HCT116 (cell line): Measurements from ENCODE around the gene IGSF5.

Experiments
- CEBPB ChIP-seq: IDR thresholded peaks from 2 replicates; pipeline ENCODE4 v1.6.1; 2012; ENCODE audit warnings: low read depth
- ELF1 ChIP-seq: IDR thresholded peaks from 2 replicates; pipeline ENCODE4 v1.6.1; 2012; ENCODE audit warnings: low read depth, borderline replicate concordance
- EZH2 ChIP-seq: fragments of 200-600 bp; sonication (generic); IDR thresholded peaks from 2 replicates; pipeline ENCODE4 v1.6.1; 2017; ENCODE audit warnings: antibody characterized with exemption, mixed run types
- EZH2phosphoT487 ChIP-seq: fragments of 200-600 bp; IDR thresholded peaks from 2 replicates; pipeline ENCODE4 v1.6.1; 2018; ENCODE audit warnings: antibody characterized with exemption, borderline replicate concordance
- JUND ChIP-seq: IDR thresholded peaks from 2 replicates; pipeline ENCODE4 v1.6.1; 2012
- POLR2A ChIP-seq: IDR thresholded peaks from 2 replicates; pipeline ENCODE4 v1.7.0; 2011; ENCODE audit warnings: borderline replicate concordance; ENCODE audit not compliant: insufficient read depth, insufficient read length; ENCODE audit errors: extremely low read depth
- POLR2AphosphoS5 ChIP-seq: IDR thresholded peaks from 2 replicates; pipeline ENCODE4 v1.6.1; 2011; ENCODE audit warnings: mild to moderate bottlenecking, low read depth, low read length, moderate library complexity
- SP1 ChIP-seq: IDR thresholded peaks from 2 replicates; pipeline ENCODE4 v1.6.1; 2012; ENCODE audit warnings: low read depth
- ZFX ChIP-seq: fragments of 450-650 bp; IDR thresholded peaks from 2 replicates; pipeline ENCODE4 v1.6.1; 2017
- TF ChIP-seq, protein P1 (sequence below), 3 experiments: fragments of 200-600 bp in 1 of 3; sonication (generic) in 1 of 3; IDR thresholded peaks in 2 of 3; conservative IDR thresholded peaks in 1 of 3; 2 replicates each; pipeline ENCODE4 v1.5.1; 2012 to 2017; ENCODE audit warnings: low read depth in 2 of 3, low read length in 2 of 3, antibody characterized with exemption in 1 of 3, borderline replicate concordance in 1 of 3, control low read depth in 1 of 3, mild to moderate bottlenecking in 1 of 3, mixed read lengths in 1 of 3, mixed run types in 1 of 3, moderate library complexity in 1 of 3; ENCODE audit not compliant: insufficient read depth in 1 of 3
- TF ChIP-seq, protein P2 (sequence below): IDR thresholded peaks from 2 replicates; pipeline ENCODE4 v1.6.1; 2012
- TF ChIP-seq, protein P3 (sequence below): IDR thresholded peaks from 2 replicates; pipeline ENCODE4 v1.6.1; 2012; ENCODE audit warnings: low read depth
- TF ChIP-seq, protein P4 (sequence below): IDR thresholded peaks from 2 replicates; pipeline ENCODE4 v1.6.1; 2011; ENCODE audit warnings: mild to moderate bottlenecking, low read length, moderate library complexity; ENCODE audit not compliant: insufficient replicate concordance; ENCODE audit errors: extremely low read depth

DNA sequence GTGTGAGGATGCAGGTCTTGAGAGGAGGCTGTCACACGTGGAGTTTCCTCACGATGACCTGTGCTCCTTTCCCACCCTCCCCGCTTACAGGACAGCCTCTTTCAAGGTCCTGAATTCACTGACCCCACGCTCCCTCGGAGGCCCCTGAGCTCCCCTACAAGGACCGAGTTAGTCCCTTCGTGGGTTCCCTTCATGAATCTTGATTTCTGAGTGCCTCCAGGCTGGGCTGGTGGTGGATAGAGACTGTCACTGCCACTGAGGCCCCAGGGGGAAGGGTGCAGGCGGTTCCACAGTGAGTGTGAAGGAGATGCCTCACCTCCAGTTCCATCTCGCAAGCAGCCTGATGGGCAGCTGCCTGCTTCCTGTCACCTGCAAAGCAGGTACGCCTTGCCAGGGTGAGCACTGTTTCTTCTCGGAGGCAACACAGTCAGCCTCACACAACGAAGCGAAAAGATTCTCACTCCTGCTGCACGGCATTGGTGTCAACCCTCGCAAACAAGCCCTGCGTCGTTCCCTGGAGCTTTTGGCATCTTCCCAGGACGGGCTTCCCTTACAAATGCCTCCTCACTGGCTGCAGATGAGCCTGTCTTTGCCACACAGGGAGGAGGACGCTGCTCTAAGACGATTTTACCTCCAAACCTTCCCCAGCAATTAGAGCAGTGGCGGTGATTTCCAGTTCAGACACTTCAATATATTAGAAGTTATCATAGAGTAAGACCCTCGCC lies 95.6 kb downstream of the IGSF5 start:
- TF ChIP-seq CEBPB (no peak), POLR2A (no peak), EZH2 (no peak), JUND (no peak), POLR2AphosphoS5 (no peak), EZH2phosphoT487 (no peak), ELF1 (no peak), SP1 (no peak), ZFX (no peak)
- TF ChIP-seq, protein P1, sequence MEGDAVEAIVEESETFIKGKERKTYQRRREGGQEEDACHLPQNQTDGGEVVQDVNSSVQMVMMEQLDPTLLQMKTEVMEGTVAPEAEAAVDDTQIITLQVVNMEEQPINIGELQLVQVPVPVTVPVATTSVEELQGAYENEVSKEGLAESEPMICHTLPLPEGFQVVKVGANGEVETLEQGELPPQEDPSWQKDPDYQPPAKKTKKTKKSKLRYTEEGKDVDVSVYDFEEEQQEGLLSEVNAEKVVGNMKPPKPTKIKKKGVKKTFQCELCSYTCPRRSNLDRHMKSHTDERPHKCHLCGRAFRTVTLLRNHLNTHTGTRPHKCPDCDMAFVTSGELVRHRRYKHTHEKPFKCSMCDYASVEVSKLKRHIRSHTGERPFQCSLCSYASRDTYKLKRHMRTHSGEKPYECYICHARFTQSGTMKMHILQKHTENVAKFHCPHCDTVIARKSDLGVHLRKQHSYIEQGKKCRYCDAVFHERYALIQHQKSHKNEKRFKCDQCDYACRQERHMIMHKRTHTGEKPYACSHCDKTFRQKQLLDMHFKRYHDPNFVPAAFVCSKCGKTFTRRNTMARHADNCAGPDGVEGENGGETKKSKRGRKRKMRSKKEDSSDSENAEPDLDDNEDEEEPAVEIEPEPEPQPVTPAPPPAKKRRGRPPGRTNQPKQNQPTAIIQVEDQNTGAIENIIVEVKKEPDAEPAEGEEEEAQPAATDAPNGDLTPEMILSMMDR (IDR thresholded peaks at IDR 0.05 in 2 of 3, conservative IDR thresholded peaks at IDR 0.05 in 1 of 3; ENCODE audit: borderline replicate concordance in 1 of 3, insufficient read depth in 1 of 3, low read depth in 2 of 3, low read length in 2 of 3), result no peak
- TF ChIP-seq, protein P2, sequence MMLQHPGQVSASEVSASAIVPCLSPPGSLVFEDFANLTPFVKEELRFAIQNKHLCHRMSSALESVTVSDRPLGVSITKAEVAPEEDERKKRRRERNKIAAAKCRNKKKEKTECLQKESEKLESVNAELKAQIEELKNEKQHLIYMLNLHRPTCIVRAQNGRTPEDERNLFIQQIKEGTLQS, result no peak
- TF ChIP-seq, protein P3, sequence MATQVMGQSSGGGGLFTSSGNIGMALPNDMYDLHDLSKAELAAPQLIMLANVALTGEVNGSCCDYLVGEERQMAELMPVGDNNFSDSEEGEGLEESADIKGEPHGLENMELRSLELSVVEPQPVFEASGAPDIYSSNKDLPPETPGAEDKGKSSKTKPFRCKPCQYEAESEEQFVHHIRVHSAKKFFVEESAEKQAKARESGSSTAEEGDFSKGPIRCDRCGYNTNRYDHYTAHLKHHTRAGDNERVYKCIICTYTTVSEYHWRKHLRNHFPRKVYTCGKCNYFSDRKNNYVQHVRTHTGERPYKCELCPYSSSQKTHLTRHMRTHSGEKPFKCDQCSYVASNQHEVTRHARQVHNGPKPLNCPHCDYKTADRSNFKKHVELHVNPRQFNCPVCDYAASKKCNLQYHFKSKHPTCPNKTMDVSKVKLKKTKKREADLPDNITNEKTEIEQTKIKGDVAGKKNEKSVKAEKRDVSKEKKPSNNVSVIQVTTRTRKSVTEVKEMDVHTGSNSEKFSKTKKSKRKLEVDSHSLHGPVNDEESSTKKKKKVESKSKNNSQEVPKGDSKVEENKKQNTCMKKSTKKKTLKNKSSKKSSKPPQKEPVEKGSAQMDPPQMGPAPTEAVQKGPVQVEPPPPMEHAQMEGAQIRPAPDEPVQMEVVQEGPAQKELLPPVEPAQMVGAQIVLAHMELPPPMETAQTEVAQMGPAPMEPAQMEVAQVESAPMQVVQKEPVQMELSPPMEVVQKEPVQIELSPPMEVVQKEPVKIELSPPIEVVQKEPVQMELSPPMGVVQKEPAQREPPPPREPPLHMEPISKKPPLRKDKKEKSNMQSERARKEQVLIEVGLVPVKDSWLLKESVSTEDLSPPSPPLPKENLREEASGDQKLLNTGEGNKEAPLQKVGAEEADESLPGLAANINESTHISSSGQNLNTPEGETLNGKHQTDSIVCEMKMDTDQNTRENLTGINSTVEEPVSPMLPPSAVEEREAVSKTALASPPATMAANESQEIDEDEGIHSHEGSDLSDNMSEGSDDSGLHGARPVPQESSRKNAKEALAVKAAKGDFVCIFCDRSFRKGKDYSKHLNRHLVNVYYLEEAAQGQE, result no peak
- TF ChIP-seq, protein P4, sequence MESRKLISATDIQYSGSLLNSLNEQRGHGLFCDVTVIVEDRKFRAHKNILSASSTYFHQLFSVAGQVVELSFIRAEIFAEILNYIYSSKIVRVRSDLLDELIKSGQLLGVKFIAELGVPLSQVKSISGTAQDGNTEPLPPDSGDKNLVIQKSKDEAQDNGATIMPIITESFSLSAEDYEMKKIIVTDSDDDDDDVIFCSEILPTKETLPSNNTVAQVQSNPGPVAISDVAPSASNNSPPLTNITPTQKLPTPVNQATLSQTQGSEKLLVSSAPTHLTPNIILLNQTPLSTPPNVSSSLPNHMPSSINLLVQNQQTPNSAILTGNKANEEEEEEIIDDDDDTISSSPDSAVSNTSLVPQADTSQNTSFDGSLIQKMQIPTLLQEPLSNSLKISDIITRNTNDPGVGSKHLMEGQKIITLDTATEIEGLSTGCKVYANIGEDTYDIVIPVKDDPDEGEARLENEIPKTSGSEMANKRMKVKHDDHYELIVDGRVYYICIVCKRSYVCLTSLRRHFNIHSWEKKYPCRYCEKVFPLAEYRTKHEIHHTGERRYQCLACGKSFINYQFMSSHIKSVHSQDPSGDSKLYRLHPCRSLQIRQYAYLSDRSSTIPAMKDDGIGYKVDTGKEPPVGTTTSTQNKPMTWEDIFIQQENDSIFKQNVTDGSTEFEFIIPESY, result no peak
